ENCODE results near the gene FLT1. TPM values are rescaled to one million over a fixed set of nuclear protein-coding genes. Genes with fewer than 3 reads are reported as not detected.

The FLT1 gene, protein sequence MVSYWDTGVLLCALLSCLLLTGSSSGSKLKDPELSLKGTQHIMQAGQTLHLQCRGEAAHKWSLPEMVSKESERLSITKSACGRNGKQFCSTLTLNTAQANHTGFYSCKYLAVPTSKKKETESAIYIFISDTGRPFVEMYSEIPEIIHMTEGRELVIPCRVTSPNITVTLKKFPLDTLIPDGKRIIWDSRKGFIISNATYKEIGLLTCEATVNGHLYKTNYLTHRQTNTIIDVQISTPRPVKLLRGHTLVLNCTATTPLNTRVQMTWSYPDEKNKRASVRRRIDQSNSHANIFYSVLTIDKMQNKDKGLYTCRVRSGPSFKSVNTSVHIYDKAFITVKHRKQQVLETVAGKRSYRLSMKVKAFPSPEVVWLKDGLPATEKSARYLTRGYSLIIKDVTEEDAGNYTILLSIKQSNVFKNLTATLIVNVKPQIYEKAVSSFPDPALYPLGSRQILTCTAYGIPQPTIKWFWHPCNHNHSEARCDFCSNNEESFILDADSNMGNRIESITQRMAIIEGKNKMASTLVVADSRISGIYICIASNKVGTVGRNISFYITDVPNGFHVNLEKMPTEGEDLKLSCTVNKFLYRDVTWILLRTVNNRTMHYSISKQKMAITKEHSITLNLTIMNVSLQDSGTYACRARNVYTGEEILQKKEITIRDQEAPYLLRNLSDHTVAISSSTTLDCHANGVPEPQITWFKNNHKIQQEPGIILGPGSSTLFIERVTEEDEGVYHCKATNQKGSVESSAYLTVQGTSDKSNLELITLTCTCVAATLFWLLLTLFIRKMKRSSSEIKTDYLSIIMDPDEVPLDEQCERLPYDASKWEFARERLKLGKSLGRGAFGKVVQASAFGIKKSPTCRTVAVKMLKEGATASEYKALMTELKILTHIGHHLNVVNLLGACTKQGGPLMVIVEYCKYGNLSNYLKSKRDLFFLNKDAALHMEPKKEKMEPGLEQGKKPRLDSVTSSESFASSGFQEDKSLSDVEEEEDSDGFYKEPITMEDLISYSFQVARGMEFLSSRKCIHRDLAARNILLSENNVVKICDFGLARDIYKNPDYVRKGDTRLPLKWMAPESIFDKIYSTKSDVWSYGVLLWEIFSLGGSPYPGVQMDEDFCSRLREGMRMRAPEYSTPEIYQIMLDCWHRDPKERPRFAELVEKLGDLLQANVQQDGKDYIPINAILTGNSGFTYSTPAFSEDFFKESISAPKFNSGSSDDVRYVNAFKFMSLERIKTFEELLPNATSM (N-terminal part only)
- 10 to 100 TPM; 14.0 to 50.0 (median 41.0) TPM for polyA plus RNA-seq (ENCODE audit: insufficient read length in 4 of 4)

DNA sequence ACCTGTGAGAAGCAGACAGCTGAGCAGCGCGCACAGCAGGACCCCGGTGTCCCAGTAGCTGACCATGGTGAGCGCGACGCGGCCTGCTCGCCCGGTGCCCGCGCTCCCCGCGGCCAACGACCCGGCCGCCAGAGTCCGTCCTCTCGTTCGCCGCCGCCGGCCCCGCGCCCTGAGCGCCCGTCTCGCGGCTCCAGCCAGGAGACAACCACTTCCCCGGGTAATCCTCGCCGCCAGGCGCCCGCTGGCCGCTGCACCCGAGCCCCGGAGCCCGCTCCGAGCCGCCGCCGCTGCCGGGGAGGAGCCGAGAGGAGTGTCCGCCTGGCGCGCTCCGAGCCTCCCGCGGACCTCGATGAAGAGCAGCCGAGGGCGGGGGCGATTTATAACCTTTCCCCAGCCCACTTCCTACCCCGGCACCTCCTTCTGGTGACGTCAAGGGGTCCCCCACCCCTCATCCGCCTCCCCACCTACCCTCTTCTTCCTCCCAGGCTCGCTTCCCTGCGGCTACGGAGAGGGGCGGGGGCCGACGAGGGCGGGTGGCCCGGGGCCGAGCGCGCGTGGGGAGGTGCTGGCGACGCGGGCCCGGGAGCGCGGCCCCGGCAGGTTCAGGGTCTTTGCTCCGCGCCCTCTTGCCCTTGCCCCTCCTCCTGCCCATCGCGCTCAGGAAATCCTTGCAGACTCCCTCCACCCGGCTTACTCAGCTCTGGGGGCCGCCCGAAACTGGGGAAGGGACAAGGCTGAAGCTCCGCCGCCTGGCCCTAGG is at the start of gene FLT1:
TSS of gene FLT1 (minus strand) at position 351 of the 760 bp plus-strand sequence. CDS start at position 66, 285 bp downstream.
- no peak for DNase-seq (ENCODE audit: low read depth in 4 of 4, low spot score in 3 of 4)

DNA sequence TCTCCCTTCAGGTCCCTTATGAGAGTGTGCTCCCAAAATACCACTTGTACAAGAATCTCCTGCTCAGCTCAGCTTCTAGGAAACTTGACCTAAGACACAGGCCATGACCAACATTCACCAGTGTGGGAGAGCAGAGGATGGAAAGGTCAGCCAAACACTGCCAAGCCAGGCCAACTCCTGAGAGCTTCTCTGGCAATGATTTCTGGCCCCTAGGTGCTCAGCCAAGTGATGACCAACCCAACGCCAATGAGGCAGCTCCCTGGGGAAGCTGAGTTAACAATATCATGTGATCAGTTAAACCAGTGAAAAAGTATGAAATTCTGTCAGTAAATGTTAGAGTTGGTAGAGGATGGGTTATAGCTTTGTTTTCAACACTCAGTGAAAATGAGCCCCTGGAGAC is 49.1 kb upstream of the FLT1 start:
- DNase-seq (ENCODE audit: low read depth in 4 of 4, low spot score in 3 of 4) = no peak

DNA sequence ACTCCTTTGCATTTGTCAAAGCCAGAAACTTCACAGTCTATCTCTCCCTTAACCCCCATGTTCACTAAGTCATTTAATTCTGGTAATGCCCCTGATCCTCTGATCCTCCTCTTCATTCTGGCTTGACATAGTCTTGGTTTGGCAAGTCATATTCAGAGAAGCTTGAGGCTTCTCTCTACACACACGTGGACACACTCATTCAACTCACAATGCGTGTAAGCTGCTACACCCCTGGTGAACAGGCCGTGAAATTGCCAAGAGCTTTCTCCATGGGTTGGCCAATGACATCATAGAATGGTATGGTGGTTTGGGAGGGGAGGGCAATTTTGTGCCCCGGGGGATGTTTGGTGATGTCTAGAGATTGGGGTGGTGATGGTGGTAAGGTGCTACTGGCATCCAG is 47.9 kb upstream of the FLT1 start:
- no peak for DNase-seq (ENCODE audit: low read depth in 4 of 4, low spot score in 3 of 4)

DNA sequence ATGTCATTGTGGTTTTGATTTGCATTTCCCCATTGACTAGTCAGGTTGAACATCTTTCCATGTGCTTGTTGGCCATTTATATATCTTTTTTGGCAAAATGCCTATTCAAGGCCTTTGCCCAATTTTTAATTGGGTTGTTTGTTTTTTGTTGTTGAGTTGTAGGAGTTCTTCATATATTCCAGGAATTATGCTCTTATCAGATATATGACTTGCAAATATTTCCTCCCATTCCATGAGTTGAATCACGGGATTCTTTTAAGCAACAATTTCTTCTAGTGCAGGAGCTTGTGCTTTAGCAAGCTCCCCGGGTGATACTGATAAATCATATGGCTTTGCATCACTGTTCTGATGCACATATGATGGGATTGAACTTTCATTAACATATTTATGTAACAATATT is 47.0 kb upstream of the FLT1 start:
- no peak for DNase-seq (ENCODE audit: low read depth in 4 of 4, low spot score in 3 of 4)

DNA sequence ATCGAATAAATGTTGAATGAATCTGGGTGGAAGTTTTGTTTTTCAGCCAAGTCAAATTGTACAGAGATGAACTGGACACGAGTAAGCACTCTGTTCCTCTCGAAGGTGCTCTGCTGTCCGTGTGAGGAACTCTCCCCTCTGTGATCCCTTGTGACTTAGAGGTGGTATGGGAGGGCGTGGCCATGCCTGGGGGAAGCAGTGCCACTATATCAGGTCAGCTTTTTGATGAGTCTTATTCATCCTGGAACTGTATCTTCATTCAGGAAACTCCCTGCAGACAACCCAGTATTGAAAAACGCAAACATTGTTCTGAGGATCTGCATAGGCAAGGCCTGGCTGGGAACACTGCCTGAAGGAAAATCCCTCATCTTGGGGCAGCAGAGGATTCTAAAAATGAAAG is 45.7 kb upstream of the FLT1 start:
- DNase-seq (ENCODE audit: low read depth in 4 of 4, low spot score in 3 of 4) = no peak

DNA sequence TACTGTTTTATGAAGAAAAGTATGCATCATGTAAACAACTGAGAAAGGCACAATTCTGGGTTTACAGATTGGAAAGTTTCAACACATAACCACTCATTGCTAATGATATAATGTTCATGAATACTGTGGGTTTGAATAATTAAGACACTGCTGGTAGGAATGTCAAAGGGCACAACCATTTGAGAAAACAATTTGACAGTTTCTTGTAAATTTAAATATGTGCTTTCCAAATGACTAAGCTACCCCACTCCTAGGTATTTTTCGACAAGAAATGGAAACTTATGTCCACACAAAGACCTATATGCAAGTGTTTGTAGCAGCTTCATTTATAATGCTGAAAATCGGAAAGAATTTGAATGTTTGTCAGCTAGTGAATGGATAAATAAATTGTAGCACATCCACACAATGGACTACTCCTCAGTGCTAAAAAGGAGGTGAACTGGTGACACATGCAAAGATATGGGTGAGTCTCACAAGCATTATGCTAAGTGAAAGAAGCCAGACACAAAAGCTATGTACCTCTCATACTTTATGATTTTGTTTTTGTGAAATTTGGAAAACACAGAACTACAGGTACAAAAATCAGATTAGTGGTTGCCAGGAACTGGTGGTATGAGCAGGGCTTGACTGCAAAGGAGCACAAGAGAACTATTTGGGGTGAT is 44.8 kb upstream of the FLT1 start:
- no peak for DNase-seq (ENCODE audit: low read depth in 4 of 4, low spot score in 3 of 4)

DNA sequence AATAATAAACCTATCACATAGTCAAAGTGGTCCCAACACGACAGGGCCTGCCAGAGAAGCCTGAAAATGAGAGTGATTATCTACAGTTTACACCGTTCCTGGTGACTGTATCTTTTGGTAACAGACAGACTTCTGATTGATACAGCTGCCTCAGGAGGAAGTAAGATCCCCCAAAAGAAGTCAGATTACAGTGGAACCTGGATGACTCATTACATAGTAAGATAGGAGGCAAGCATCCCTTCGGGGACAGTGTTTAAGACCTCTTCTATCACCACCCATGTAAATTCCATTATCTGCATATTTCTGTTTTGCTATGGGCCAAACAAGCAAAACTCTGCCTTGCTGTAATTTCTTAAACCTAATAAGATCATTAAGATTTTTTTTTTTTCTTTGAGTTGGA is 44.0 kb upstream of the FLT1 start:
- DNase-seq (ENCODE audit: low read depth in 4 of 4, low spot score in 3 of 4) = no peak

DNA sequence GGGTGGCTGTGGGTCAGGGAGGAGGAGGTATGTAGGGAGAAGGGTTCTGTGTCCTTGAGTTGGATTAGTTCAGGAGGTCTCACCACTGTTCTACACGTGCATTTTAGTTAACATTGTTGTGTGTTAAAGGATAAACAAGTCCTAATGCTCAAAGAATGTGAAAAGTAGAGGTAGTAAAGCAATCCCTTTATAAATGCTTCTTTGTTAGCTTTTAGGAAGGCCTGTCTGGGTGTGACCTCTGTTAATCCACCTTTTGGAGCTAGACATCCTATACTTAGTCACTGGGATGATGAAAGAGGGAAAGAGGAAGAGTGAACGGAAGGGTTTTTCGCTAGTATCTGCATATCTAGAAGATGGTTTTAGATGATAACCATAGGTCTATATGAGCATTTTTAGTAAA is 42.2 kb upstream of the FLT1 start:
- DNase-seq (ENCODE audit: low read depth in 4 of 4, low spot score in 3 of 4) = no peak

DNA sequence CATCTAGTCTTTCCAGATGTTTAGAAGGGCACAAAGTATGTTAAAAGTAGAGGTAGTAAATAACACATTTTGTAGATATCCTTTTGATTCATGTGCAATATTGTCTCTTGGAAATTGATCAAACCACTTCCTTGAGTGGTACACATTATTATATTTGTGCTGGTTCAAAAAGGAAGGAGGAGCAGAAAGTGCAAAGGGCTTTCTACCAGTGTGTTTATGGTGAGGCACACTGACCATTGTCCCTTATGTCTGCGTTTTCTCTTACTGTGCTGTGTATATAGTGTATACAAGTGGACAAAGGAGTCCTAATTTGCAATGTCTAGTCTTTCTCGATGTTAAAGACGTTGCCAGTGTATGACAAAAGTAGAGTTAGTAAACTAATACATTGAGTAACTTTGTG is 41.4 kb upstream of the FLT1 start:
- DNase-seq (ENCODE audit: low read depth in 4 of 4, low spot score in 3 of 4) = no peak

DNA sequence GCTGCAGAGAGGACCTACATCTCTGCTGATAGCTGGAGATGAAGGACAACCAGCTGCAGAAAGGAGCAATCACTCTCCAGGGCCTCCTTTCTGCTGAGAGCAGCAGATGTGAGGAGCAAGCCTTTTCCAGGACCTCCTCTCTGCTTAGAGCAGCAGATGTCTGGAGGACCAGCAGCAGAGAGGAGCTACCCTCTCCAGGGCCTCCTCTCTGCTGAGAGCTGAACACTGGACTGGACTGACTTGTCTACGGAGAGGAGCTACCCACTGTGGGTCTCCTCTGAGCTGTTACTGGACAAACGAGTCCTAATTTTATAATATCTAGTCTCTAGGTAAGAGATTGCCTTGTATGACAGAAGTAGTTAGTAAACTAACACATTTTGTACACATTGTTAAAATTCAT is 40.8 kb upstream of the FLT1 start:
- DNase-seq (ENCODE audit: low read depth in 4 of 4, low spot score in 3 of 4) = no peak

DNA sequence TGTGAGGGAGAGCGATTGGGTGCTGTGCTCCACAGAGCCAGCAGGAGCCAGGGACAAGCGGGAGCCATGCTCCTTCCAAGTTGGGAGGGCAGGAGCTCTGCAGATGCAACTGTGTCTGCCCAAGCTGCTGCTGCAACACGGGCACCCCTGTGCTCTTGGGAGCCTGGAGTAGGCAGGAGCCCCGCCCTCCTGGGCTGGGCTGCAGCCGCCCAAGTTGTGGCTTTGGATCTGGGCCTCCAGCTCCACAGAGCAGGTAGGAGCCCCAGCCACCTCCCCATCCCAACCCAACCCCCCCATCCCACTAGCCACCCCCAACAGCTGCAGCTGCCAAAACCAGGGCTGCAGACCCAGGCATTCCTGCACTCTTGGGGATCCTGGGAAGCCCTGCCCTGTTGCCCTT is 39.9 kb upstream of the FLT1 start:
- DNase-seq (ENCODE audit: low read depth in 4 of 4, low spot score in 3 of 4) = no peak

DNA sequence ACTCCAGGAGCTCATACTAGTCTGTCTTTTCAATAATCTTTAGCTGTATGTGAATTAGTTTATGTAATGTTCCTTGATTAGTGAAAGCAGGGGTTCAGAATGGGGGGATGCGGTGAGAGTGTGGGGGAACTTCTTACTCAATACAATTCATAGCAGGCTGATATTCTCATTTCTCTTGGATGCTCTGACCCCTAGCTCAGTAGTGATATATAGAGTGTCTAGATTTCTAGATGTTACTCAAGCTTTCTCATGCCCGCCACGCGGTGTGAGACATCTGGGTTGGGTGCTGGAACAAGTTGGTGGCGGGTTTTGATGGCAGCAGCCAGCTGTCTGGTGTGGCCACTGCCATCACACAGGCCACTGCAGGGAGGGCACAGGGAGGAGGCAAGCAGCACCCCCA is 39.3 kb upstream of the FLT1 start:
- DNase-seq (ENCODE audit: low read depth in 4 of 4, low spot score in 3 of 4) = no peak

DNA sequence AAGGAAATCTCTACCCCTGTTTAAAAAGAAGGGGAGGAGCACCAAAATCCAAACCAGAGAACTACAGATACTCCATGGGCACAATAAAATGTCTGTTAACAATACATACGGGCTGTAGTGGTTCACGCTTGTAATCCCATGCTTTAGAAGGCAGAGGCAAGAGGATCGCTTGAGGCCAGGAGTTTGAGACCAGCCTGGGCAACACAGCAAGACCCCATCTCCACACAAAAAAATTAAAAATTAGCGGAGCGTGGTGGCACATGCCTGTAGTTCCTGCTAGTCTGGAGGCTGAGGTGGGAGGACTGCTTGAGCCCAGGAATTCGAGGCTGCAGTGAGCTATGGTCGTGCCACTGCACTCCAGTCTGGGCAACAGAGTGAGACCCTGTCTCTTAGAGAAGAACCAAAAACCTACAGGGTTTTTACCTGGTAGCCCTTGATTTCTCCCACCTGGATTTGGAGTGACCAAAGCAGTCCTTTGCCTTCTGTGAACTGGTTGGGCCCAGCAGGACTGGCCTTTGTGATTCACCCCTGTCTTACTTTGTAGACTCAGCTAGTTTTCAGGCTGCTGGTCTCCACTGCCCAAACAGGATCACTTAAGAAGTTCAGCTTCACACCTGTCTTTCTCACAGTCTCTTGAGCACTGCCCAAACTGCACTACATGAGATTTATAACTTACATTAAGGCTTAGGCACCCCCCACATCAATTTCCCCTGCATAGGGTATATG is 38.7 kb upstream of the FLT1 start:
- DNase-seq (ENCODE audit: low read depth in 4 of 4, low spot score in 3 of 4) = no peak

DNA sequence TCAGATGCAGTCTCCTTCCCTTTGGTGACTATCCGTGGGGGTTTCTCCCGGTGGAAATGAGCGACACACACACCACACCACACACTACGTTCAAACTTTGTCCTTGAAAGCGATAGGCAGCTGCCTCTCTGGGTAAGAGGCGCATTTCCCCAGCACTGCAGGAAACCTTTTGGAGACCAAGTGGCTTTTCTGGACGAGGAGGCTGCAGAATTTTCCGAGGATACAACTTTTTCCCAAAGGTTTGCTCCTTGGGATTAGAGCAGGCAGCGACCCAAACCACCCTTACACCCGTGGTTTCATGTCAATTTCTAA is 38.2 kb upstream of the FLT1 start:
- DNase-seq (ENCODE audit: low read depth in 4 of 4, low spot score in 3 of 4) = no peak

DNA sequence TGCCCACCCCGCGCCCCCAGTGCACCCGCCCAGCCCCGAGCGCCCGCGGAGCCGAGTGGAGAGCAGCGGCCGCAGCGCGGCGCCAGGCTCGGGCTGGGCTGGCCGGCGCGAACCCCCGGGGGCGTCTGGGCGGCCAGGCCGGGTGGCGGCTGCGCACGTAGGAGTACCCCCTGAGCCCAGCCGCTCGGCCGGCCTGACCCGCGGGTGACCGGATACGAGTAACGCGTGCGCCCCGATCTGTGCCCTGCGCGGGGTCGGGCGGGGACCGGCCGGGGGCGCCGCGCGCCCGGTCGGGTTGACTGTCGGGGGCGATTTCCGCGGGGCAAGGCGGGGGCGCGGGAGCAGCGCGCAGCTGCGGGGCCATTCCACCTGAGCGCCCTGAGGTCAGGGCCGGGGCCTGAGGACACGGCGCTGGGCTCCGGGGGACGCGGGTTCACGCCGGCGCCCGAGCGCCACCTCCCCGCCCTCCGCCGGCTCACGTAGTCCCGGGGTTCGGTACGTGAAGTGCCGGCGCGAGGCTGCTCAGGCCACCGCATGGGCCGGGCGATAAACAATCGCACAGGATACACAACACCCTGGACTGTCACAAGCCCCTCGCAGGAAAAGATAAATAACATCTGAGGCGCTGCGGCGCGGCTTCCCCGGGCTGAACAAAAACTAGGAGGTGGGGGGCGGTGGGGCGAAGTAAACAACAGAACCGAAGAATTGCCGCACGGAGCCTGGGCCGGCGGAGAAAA is 37.6 kb upstream of the FLT1 start:
- no peak for DNase-seq (ENCODE audit: low read depth in 4 of 4, low spot score in 3 of 4)

DNA sequence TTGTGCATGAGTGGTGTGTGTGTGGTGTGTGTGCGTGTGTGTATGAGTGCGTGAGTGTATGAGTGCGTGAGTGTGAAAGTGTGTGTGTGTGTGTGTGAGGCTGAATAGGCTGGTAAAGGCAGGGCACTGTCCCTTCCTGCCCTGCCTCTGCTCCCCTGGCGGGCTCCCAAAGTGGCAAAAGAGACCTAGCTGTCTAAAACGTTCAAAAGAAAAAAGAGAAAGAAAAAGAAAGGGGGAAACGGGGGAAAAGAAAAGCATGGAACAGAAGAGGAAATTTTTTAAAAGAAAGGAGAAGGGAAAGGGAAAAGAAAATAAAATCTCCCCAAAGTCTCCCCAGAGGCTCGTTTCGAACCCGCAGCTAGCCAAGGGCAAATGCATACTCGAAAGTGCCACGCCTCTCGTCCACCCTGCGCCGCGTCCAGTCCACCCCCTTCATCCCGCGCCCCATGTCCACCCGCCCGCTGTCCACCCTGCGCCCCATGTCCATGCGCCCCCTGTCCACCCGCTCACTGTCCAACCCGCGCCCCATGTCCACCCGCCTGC is 37.0 kb upstream of the FLT1 start:
- no peak for DNase-seq (ENCODE audit: low read depth in 4 of 4, low spot score in 3 of 4)

DNA sequence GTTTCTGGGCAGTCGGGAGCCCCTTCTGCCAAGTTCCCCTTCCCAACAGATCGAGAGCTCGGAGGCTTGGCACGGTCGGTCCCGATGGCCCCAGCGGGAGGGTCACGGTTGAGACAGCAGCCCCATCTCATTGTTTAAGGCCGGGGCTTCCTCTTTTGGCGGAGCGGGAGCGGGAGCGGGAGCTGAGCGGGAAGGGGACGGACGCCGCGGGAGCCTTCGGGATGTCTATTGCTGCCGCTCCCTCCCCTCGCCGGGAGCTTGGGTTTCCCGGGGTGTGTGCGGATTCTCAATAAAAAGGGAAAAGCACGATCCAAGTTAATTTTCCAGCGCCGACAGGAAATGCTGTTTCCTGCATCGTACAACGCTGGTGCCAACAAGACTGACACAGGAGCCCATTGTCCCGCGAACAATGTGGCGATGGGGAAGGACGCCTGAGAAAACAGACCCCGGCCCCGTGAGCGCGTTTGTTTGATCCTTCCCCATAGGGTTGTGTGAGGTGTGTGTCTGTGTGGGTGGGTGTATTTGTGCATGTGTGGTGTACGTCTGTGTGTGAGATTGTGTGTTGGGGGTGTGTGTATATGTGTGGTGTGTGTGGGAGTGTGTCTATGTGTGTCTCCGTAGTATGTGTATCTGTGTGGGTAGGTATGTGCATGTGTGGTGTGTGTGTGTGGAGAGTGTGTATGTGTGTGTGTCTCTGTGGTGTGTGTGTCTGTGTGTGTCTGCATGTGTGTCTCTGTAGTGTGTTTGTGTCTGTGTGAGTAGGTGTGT is 36.3 kb upstream of the FLT1 start:
- DNase-seq (ENCODE audit: low read depth in 4 of 4, low spot score in 3 of 4) = peak in 1 of 4 donors; percentile 54

DNA sequence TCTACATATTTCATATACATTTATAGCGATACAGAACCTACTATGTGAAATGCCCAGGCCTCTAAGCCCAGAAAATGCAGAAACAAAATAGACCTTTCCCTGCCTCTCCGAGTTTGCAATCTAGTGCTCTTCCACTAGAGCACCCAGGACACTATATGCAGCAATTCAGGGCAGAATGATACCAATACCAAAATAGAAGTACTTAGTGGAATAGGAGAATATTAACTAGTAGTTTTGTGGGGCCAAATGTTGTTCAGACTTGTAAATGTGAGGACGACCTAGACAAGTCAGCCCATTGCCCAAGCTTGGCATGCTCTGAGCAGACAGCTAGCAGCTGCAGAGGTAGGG is 35.8 kb upstream of the FLT1 start:
- DNase-seq (ENCODE audit: low read depth in 4 of 4, low spot score in 3 of 4) = no peak
